ENCODE measurements around the gene AFF3. TPM values are rescaled to one million over a fixed set of nuclear protein-coding genes. Genes with fewer than 3 reads are reported as not detected.

AFF3 gene
- total RNA-seq, 1 donor from 2014 or later: 7.3 TPM

DNA sequence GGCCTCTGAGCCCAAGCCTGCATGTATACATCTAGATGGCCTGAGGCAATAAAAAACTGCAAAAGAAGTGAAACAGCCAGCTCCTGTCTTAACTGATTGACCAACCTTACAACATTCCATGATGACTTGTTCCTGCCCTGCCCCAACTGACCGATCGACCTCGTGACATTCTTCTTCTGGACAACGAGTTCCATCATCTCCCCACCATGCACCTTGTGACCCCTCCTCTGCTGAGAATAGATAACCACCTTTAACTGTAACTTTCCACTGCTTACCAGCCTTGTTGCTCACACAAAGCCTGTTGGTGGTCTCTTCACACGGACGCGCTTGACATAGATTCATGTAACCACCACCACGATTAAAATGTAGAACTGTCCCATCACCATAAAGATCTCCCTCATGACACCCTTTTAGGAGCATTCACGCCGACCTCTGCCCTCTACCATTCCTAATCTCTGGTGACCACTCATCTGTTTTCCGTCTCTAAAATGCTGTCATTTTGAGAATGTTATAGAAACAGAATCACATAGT lies 532.5 kb downstream of the AFF3 start:
- H3K27me3 Mint-ChIP-seq: no peaks in the 10 kb centered on the region
- no peak overlapping the region for H3K27ac Mint-ChIP-seq
- H3K4me1 Mint-ChIP-seq (ENCODE audit: low read depth): peaks cover 2% of the 10 kb centered on the region
- no peaks in the 10 kb centered on the region for H3K36me3 Mint-ChIP-seq (ENCODE audit: insufficient read depth)
- DNase-seq (ENCODE audit: low spot score, unreplicated experiment): no peak
- TF ChIP-seq, protein P1, sequence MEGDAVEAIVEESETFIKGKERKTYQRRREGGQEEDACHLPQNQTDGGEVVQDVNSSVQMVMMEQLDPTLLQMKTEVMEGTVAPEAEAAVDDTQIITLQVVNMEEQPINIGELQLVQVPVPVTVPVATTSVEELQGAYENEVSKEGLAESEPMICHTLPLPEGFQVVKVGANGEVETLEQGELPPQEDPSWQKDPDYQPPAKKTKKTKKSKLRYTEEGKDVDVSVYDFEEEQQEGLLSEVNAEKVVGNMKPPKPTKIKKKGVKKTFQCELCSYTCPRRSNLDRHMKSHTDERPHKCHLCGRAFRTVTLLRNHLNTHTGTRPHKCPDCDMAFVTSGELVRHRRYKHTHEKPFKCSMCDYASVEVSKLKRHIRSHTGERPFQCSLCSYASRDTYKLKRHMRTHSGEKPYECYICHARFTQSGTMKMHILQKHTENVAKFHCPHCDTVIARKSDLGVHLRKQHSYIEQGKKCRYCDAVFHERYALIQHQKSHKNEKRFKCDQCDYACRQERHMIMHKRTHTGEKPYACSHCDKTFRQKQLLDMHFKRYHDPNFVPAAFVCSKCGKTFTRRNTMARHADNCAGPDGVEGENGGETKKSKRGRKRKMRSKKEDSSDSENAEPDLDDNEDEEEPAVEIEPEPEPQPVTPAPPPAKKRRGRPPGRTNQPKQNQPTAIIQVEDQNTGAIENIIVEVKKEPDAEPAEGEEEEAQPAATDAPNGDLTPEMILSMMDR (IDR thresholded peaks at IDR 0.05; ENCODE audit: unreplicated experiment): no peak
- no peak overlapping the region for H3K4me3 Mint-ChIP-seq (ENCODE audit: low read depth)
- no peaks in the 10 kb centered on the region for H3K9me3 Mint-ChIP-seq (ENCODE audit: low read depth)

DNA sequence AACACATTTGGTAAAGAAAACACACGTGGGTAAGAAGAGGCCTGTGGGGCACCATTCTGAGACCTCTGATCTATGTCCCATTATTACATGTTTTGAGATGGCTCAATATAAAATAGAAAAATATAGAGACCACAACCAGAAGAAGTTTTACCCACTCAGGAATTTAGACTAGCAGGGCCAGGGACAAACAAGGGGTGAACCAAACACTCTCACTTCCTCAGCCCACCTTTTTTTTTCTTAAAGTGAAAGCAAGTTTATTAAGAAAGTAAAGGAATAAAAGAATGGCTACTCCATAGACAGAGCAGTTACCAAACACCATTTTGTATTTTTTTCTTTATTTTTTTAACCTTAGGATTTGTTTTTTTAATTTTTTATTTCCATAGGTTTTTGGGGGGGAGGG lies 533.5 kb downstream of the AFF3 start:
- H3K9me3 Mint-ChIP-seq (ENCODE audit: low read depth): no peaks in the 10 kb centered on the region
- TF ChIP-seq, protein P1 (IDR thresholded peaks at IDR 0.05; ENCODE audit: unreplicated experiment): no peak
- H3K27me3 Mint-ChIP-seq: no peaks in the 10 kb centered on the region
- H3K4me1 Mint-ChIP-seq (ENCODE audit: low read depth): peaks cover 2% of the 10 kb centered on the region
- no peak overlapping the region for H3K27ac Mint-ChIP-seq
- no peak for DNase-seq (ENCODE audit: low spot score, unreplicated experiment)
- no peak overlapping the region for H3K4me3 Mint-ChIP-seq (ENCODE audit: low read depth)
- no peaks in the 10 kb centered on the region for H3K36me3 Mint-ChIP-seq (ENCODE audit: insufficient read depth)

DNA sequence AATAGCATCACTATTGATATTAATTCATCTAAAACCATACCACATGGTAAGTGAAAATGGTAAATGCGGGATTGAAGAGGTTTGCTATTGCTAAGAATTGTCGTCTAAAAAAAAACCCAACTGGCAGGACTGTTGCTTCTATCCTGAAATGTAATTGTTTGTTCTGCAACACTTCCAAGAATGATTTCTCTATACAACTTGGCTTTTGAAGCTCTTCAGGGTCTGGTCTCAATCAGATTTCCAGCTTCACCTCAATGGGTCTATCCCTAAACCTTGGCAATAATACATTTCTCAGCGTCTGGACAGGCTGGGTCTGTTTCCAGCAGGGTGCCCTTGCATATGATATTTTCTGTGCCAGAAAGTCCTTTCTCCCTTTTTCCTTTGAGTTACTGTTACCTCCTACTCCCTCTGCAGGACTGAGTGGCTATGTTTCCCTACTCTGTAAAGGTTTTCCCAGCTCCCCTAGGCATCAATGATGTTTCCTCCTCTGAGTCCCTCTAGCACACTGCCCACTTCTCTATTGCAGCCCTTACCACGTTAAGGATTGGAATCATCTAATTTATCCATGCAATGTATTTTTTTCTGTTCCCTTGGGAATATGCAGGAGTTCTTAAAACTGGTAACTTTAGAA lies 534.4 kb downstream of the AFF3 start:
- peaks cover 2% of the 10 kb centered on the region for H3K4me1 Mint-ChIP-seq (ENCODE audit: low read depth)
- no peaks in the 10 kb centered on the region for H3K27me3 Mint-ChIP-seq
- H3K27ac Mint-ChIP-seq: no peak overlapping the region
- H3K36me3 Mint-ChIP-seq (ENCODE audit: insufficient read depth): no peaks in the 10 kb centered on the region
- TF ChIP-seq, protein P1 (IDR thresholded peaks at IDR 0.05; ENCODE audit: unreplicated experiment): no peak
- no peak overlapping the region for H3K4me3 Mint-ChIP-seq (ENCODE audit: low read depth)
- H3K9me3 Mint-ChIP-seq (ENCODE audit: low read depth): no peaks in the 10 kb centered on the region
- no peak for DNase-seq (ENCODE audit: low spot score, unreplicated experiment)

DNA sequence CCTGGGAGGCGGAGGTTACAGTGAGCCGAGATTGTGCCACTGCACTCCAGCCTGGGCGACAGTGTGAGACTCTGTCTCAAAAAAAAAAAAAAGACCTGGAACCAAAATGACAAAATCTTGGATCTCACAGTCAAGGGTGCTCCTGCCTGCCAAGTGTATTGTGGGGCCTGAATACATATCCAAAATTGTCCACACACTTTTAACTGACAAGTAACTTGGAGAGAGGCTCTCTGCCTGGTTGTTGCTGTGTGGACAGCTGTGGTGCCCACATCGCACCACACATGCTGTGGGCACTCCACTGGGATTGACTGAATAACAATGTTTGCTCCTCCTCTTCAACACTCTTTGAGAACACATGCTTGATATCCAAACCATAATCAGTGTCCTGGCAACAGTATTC lies 534.9 kb downstream of the AFF3 start:
- no peaks in the 10 kb centered on the region for H3K36me3 Mint-ChIP-seq (ENCODE audit: insufficient read depth)
- H3K27ac Mint-ChIP-seq: no peak overlapping the region
- peaks cover 2% of the 10 kb centered on the region for H3K4me1 Mint-ChIP-seq (ENCODE audit: low read depth)
- no peaks in the 10 kb centered on the region for H3K9me3 Mint-ChIP-seq (ENCODE audit: low read depth)
- H3K27me3 Mint-ChIP-seq: no peaks in the 10 kb centered on the region
- TF ChIP-seq, protein P1 (IDR thresholded peaks at IDR 0.05; ENCODE audit: unreplicated experiment): no peak
- H3K4me3 Mint-ChIP-seq (ENCODE audit: low read depth): no peak overlapping the region
- DNase-seq (ENCODE audit: low spot score, unreplicated experiment): no peak

DNA sequence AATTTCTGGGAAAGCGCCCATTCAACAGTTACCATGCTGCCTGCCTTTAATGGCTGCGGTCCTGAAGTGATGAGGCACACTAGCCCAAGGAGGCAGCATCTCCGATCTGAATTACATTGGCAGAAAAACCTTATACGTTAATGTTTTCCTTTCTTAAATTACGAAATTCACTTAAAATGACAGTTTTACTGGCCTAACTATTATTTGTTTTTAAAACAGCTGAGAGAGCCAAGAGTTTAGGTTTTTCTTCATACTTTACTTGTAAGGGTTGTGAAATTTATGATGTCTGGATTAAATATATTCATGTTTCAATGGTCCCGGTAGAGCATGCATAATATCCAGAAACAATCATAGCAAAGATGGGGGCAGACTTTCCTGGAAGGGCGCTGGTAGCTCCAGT lies 537.4 kb downstream of the AFF3 start:
- no peaks in the 10 kb centered on the region for H3K36me3 Mint-ChIP-seq (ENCODE audit: insufficient read depth)
- no peak overlapping the region for H3K27ac Mint-ChIP-seq
- H3K9me3 Mint-ChIP-seq (ENCODE audit: low read depth): no peaks in the 10 kb centered on the region
- no peaks in the 10 kb centered on the region for H3K27me3 Mint-ChIP-seq
- H3K4me3 Mint-ChIP-seq (ENCODE audit: low read depth): no peak overlapping the region
- TF ChIP-seq, protein P1 (IDR thresholded peaks at IDR 0.05; ENCODE audit: unreplicated experiment): no peak
- DNase-seq (ENCODE audit: low spot score, unreplicated experiment): no peak
- H3K4me1 Mint-ChIP-seq (ENCODE audit: low read depth): peaks cover 3% of the 10 kb centered on the region

All from progenitor cell of endocrine pancreas (in vitro differentiated cells).